RWPE1 (cell line): Measurements from ENCODE around the gene LMO7.
A peak's percentile ranks its signal among the peaks of the same experiment; 100 is the strongest.
"Not testable (repeated sequence)": the region's sequence is repeated elsewhere in the genome, so short reads cannot be mapped to it uniquely, and the experiment has no call there.

Experiments
- CTCF ChIA-PET: fragments of 350-600 bp; sonication (Branson Sonifier 250); formaldehyde crosslinking; extraction: SDS; loops from one replicate; lab custom pipeline; 2021; lab: Yijun Ruan, JAX
- POLR2A ChIA-PET: fragments of 400-600 bp; formaldehyde crosslinking; extraction: SDS; loops from one replicate; lab custom pipeline; 2020; ENCODE audit warnings: antibody characterized with exemption; ENCODE audit not compliant: low non-redundant PET; lab: Yijun Ruan, JAX
- DNase-seq: peaks from one replicate; pipeline ENCODE4 v3.0.0; 2012; ENCODE audit warnings: low spot score
- H3K27ac ChIP-seq: fragments of 450-650 bp; 2 replicates; pipeline ENCODE4 v1.5.1; 2017
- TF ChIP-seq, protein P1 (sequence below): fragments of 450-650 bp; conservative IDR thresholded peaks from 2 replicates; pipeline ENCODE4 v1.5.1; 2017; ENCODE audit warnings: low read depth, mild to moderate bottlenecking

LMO7 gene

DNA sequence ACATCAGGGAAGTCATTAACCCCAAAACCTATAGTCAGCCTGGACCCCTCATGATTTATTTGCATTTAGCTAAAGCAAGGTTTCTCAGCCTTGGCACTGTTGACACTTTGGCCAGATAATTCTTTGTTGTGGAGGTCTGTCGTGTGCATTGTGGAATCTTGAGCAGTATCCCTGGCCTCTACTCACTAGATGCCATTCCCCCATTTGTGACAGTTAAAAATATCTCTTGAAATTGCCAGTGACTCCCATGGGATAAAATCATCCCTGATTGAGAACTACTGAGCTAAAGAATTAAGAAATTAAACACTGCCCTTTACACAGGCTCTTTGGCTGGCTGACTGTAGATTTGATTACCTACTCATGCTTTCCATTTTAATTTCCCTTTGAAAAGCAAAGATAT lies 102.7 kb downstream of the LMO7 start:
- no peak for DNase-seq
- ChIA-PET CTCF (interaction anchor here (0.7 kb wide), 1 partner anchor 93 kb away, joined by 3 read pairs; no protein-coding TSS in a partner anchor), POLR2A (no interaction called here)
- no peak overlapping the region for H3K27ac ChIP-seq
- TF ChIP-seq, protein P1, sequence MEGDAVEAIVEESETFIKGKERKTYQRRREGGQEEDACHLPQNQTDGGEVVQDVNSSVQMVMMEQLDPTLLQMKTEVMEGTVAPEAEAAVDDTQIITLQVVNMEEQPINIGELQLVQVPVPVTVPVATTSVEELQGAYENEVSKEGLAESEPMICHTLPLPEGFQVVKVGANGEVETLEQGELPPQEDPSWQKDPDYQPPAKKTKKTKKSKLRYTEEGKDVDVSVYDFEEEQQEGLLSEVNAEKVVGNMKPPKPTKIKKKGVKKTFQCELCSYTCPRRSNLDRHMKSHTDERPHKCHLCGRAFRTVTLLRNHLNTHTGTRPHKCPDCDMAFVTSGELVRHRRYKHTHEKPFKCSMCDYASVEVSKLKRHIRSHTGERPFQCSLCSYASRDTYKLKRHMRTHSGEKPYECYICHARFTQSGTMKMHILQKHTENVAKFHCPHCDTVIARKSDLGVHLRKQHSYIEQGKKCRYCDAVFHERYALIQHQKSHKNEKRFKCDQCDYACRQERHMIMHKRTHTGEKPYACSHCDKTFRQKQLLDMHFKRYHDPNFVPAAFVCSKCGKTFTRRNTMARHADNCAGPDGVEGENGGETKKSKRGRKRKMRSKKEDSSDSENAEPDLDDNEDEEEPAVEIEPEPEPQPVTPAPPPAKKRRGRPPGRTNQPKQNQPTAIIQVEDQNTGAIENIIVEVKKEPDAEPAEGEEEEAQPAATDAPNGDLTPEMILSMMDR: no peak

DNA sequence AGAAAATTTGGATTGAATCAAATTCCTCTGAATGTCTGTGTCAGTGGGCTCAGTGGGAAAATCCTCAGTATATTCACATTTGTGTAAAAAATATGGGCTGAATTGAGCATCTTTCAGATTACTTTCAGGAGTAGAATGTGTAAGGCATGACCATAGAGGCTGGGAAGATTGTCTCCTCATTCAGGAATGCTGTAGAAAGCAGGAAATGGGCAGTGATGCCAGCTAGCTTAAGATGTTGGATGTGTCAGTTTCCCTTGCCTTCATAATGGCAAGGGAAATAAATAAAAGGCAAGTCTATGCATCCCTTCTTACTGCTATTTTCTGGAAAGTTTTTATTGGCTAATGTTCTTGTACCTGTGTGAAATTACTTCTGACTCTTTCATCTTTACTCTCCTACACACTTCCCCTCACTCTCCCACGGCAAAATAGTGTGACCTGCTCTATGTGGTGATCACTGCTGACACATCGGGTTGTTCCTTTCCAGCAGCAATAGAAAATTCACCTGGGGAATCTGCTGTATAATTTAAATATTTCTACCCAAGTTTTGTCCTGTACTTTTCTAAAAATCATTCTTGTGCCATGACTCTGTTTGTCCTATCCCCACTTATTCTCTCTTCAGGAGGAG lies 103.2 kb downstream of the LMO7 start:
- DNase-seq: no peak
- no peak overlapping the region for H3K27ac ChIP-seq
- TF ChIP-seq, protein P1: no peak
- CTCF ChIA-PET: no interaction called here
- POLR2A ChIA-PET: no interaction called here

DNA sequence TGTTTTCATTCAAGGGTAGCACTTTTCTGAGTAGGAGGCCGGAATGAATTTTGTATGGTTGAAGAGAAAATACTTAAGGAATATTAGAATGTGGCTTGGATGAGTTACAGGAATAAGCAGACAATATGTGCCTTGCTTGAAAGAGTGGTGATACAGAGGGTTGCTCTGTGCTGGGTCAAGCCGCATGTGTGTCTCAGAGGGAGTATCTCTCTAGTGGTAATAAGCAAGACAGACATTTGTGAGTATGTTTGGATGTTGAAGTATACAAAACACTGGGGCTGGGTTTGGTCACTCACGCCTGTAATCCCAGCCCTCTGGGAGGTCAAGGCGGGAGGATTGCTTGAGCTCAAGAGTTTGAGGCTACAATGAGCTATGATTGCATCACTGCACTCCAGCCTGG lies 103.9 kb downstream of the LMO7 start:
- POLR2A ChIA-PET: no interaction called here
- no peak for DNase-seq
- CTCF ChIA-PET: no interaction called here
- H3K27ac ChIP-seq: no peak overlapping the region
- TF ChIP-seq, protein P1: no peak

DNA sequence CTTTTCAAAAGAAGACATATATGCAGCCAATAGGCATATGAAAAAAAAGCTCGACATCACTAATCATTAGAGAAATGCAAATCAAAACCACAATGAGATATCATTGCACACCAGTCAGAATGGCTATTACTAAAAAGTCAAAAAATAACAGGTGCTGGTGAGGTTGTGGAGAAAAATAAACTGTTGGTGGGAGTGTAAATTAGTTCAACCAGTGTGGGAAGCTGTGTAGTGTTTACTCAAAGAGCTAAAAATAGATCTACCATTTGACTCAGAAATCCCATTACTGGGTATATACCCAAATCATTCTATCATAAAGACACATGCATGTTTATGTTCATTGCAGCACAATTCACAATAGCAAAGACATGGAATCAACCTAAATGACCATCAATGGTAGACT lies 106.9 kb downstream of the LMO7 start:
- CTCF ChIA-PET: interaction anchor here (0.5 kb wide), 1 partner anchor 622 kb away, joined by 3 read pairs; no protein-coding TSS in a partner anchor
- H3K27ac ChIP-seq, POLR2A ChIA-PET, DNase-seq: not testable (repeated sequence)

DNA sequence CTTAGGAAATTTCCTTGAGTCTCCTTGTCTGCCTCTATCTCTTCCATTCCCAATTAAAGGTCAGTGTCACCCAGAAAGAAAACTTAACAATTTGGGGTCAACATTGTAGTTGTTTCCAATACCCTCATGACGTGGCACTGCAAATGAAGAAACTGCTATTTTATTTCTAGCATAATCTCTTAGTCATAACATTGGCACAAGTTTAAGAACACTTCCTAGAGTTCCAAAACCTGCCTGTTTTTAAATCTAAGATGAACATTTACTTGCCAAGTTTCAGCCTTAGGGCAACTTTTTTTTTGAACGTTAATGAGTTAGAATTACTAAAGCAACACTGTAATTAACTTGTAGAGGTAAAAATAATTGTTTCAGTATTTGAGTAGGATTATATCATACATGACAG lies 108.0 kb downstream of the LMO7 start:
- CTCF ChIA-PET: no interaction called here
- TF ChIP-seq, protein P1: no peak

GRCh38 chr13:75745387-75745786 lies 109.3 kb downstream of the LMO7 start:
- POLR2A ChIA-PET: no interaction called here

More for the DNA sequence above, 108.0 kb downstream of the LMO7 start:
- no peak overlapping the region for H3K27ac ChIP-seq
- DNase-seq: no peak
- POLR2A ChIA-PET: no interaction called here

GRCh38 chr13:75748874-75749273 lies 112.7 kb downstream of the LMO7 start:
- TF ChIP-seq, protein P1: no peak
- CTCF ChIA-PET: interaction anchor here (1.4 kb wide), 1 partner anchor 12 kb away, joined by 5 read pairs; no protein-coding TSS in a partner anchor
- POLR2A ChIA-PET: no interaction called here
- H3K27ac ChIP-seq: peak overlapping the region; percentile 35; the same call in 1 of the 2 replicates
- DNase-seq: no peak

More at GRCh38 chr13:75745387-75745786, 109.3 kb downstream of the LMO7 start:
- CTCF ChIA-PET: no interaction called here
- TF ChIP-seq, protein P1: no peak
- no peak overlapping the region for H3K27ac ChIP-seq
- DNase-seq: no peak
